Measurements from ENCODE around the gene COL25A1. TPM values are rescaled to one million over a fixed set of nuclear protein-coding genes. Genes with fewer than 3 reads are reported as not detected.

Gene COL25A1
- total RNA-seq, 1 donor from 2014 or later: 0.35 TPM

DNA sequence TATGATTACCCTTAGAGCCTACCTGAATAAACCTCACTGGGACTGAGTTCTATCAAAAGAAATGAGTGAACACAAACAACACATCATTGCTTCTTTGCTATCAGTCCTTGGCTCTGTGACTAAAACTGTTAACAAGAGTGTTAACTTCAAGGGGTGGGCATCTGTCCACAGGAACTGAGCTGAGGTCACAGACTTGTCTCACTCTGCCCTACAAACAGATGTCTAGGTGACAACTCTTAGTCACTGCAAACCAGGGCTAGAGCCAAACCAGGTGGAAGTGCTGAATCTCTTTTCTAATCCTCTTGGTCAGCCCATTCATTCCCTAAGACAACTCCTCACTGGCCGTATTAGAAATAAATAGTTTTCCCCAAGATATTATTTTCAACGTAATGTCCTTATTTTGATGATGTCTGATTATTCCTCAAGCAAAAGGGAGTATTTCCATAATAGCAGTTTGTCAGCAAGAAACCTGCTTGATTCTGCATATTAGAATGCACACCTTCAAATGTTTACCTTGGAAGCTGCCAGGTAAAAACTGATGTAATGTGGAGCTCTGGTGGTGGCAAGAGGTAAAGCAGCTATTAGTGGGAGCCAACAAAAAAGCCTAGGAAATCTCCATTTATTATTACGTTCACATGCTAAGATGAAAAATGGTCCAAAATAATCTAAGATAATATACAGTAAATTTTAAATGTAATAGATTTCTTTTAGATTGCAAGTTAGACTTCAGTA is 4.0 kb downstream of the COL25A1 start:
- Histone ChIP-seq H3K27me3 (ENCODE audit: low read depth) (peaks cover 42% of the 10 kb centered on the region), H3K9me3 (no peaks in the 10 kb centered on the region), H3K36me3 (no peaks in the 10 kb centered on the region), H3K4me1 (peaks cover 11% of the 10 kb centered on the region), H3K27ac (no peak overlapping the region), H3K4me3 (no peak overlapping the region)
- intact Hi-C loops (cut with DNase I): no loop called here
- TF ChIP-seq, protein P1, sequence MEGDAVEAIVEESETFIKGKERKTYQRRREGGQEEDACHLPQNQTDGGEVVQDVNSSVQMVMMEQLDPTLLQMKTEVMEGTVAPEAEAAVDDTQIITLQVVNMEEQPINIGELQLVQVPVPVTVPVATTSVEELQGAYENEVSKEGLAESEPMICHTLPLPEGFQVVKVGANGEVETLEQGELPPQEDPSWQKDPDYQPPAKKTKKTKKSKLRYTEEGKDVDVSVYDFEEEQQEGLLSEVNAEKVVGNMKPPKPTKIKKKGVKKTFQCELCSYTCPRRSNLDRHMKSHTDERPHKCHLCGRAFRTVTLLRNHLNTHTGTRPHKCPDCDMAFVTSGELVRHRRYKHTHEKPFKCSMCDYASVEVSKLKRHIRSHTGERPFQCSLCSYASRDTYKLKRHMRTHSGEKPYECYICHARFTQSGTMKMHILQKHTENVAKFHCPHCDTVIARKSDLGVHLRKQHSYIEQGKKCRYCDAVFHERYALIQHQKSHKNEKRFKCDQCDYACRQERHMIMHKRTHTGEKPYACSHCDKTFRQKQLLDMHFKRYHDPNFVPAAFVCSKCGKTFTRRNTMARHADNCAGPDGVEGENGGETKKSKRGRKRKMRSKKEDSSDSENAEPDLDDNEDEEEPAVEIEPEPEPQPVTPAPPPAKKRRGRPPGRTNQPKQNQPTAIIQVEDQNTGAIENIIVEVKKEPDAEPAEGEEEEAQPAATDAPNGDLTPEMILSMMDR (IDR thresholded peaks at IDR 0.05): peak; percentile 36
- ATAC-seq: no peak
- no peak for DNase-seq

DNA sequence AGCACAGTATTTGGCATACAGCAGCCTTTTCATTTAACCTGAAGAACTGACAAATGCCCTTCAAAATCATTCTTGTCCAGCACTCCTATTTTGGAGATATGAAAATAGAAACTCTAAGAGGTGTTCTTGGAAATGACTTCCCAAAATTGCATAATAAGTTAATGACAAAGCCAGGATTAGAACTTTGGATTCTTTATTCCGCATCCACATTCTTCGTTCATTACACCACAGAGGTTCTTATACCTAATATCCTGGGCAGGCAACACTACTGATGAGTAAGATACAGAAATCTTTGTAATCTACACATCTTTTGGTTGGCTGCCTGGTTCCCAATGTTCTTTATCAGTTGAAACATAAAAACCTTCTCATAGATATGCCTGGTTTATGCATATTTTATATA is 5.9 kb downstream of the COL25A1 start:
- TF ChIP-seq, protein P1 (IDR thresholded peaks at IDR 0.05): no peak
- peaks cover 2% of the 10 kb centered on the region for H3K4me1 ChIP-seq
- no peaks in the 10 kb centered on the region for H3K36me3 ChIP-seq
- no peaks in the 10 kb centered on the region for H3K9me3 ChIP-seq
- intact Hi-C loops (cut with DNase I): no loop called here
- ATAC-seq: no peak
- H3K27me3 ChIP-seq (ENCODE audit: low read depth): peaks cover 24% of the 10 kb centered on the region
- DNase-seq: no peak
- no peak overlapping the region for H3K4me3 ChIP-seq
- H3K27ac ChIP-seq: no peak overlapping the region

DNA sequence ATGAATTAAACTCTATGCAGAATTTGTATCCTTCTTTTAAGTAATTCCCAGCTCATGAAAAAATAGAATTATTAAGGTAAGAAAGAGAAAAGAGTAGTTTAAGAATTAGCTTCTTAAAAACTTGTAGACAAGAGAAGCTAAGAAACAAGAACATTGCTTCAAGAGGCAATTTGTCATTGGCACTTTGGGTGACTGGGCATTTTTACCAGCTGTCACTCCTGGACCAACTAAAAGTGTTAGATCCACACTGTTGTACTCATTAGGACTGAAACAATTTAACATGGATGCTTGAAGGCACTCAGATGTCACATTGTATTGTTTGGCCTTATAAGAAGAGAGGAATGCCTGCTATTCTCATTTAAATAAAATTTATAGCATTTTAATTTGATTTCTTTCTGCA is 7.4 kb downstream of the COL25A1 start:
- intact Hi-C loops (cut with DNase I): no loop called here
- no peak for ATAC-seq
- TF ChIP-seq, protein P1 (IDR thresholded peaks at IDR 0.05): no peak

DNA sequence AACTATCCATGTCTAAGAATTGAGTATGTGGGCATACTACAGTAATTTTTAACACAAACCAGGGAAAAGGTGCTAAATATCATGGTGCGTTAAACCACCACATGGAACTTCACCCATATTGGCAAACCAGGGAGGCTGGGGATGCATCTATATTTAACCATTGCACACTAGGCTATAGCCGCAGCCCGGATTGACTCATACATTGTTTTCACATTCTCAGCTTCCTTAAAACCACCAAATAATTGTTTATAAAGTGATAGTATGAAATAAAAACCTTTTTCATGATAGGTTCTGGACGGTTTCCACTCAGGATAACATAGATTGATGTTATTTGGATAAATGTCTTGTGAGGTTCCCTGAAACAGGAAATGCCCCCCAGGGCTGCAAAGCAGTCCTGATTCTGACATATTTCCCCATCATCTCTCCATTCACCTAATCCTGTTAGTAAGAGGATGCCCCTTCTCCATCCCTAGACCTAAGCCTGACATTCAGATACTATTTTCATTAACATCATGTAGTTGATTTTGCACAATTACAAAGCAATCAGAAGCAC is 7.9 kb downstream of the COL25A1 start:
- Histone ChIP-seq H3K9me3 (no peaks in the 10 kb centered on the region), H3K27me3 (ENCODE audit: low read depth) (peaks cover 6% of the 10 kb centered on the region), H3K27ac (no peak overlapping the region), H3K4me1 (no peaks in the 10 kb centered on the region), H3K4me3 (no peak overlapping the region), H3K36me3 (no peaks in the 10 kb centered on the region)
- DNase-seq: no peak
- TF ChIP-seq, protein P1 (IDR thresholded peaks at IDR 0.05): no peak
- intact Hi-C loops (cut with DNase I): no loop called here
- no peak for ATAC-seq

More for the DNA sequence above, 7.4 kb downstream of the COL25A1 start:
- Histone ChIP-seq H3K36me3 (no peaks in the 10 kb centered on the region), H3K27me3 (ENCODE audit: low read depth) (peaks cover 12% of the 10 kb centered on the region), H3K27ac (no peak overlapping the region), H3K4me1 (no peaks in the 10 kb centered on the region), H3K9me3 (no peaks in the 10 kb centered on the region), H3K4me3 (no peak overlapping the region)
- no peak for DNase-seq

DNA sequence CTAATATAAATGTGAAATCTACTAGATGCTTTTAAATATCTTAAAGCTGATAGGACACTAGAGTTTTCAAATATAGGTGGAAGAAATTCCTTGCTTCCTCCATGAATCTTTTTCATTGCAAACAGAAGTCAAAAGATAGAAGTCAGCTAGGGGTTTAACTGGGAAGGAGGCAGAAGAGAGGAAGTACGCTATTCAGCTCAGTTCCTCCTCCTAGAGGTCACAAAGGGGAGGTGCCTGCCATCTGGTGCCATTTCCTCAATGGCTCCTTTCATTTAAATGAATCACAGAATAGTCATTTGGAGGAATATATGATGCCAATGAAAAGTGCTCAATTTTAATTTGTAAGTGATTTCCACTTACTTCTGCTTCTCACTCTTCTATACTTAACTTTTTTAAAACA is 8.5 kb downstream of the COL25A1 start:
- peaks cover under 1% of the 10 kb centered on the region for H3K27me3 ChIP-seq (ENCODE audit: low read depth)
- intact Hi-C loops (cut with DNase I): no loop called here
- ATAC-seq: peak in 1 of 2 donors; percentile 45
- no peak overlapping the region for H3K4me3 ChIP-seq
- H3K9me3 ChIP-seq: no peaks in the 10 kb centered on the region
- no peaks in the 10 kb centered on the region for H3K4me1 ChIP-seq
- no peaks in the 10 kb centered on the region for H3K36me3 ChIP-seq
- no peak overlapping the region for H3K27ac ChIP-seq
- TF ChIP-seq, protein P1 (IDR thresholded peaks at IDR 0.05): peak; percentile 39
- no peak for DNase-seq
